Endothelial cell of umbilical vein (primary cell): ENCODE data around the gene BRF1. TPM values are rescaled to one million over a fixed set of nuclear protein-coding genes. Genes with fewer than 3 reads are reported as not detected.

ENCODE experiments used
- BruUV-seq: library from RNA; stranded (reverse); fragments of 400-500 nt; replicated peaks from 2 replicates; lab custom pipeline; 2021; lab: Mats Ljungman, UMichigan
- CTCF ChIA-PET: fragments of 300-600, 350-600 bp; sonication (Branson Sonifier 250); formaldehyde crosslinking; loops from one replicate; lab custom pipeline; 2021; ENCODE audit warnings: antibody characterized with exemption, inconsistent platforms; lab: Charles Lee
- POLR2A ChIA-PET: fragments of 300-600, 350-600 bp; sonication (Branson Sonifier 250); formaldehyde crosslinking; loops from one replicate; lab custom pipeline; 2021; ENCODE audit warnings: antibody characterized with exemption, inconsistent platforms; lab: Charles Lee
- DNase-seq: peaks from one replicate; pipeline ENCODE4 v3.0.0-alpha.2; 2011; ENCODE audit warnings: low read depth, low spot score
- FAIRE-seq: peaks from 2 replicates; lab custom pipeline; 2011; peaks lifted over from hg19 to GRCh38; lab: Jason Lieb, UNC
- H2AFZ ChIP-seq: 2 replicates; pipeline ENCODE4 v1.6.0; 2012; ENCODE audit warnings: low read depth, low read length, control low read depth, inconsistent platforms
- H3K27ac ChIP-seq: 2 replicates; pipeline ENCODE4 v1.5.1; 2011; ENCODE audit warnings: low read depth, mild to moderate bottlenecking, control low read depth, low read length, moderate library complexity; ENCODE audit not compliant: insufficient read depth
- H3K27me3 ChIP-seq, 2 experiments: 2 replicates each; pipeline versions ENCODE4 v1.6.0 to v1.6.1; 2011; ENCODE audit warnings: low read length in 2 of 2, mixed read lengths in 1 of 2; ENCODE audit not compliant: control insufficient read depth in 2 of 2, insufficient read depth in 2 of 2
- H3K36me3 ChIP-seq, 2 experiments: 2 replicates in 1 of 2; 3 replicates in 1 of 2; pipeline ENCODE4 v1.5.1; 2011; ENCODE audit warnings: low read length in 2 of 2, mild to moderate bottlenecking in 1 of 2, moderate library complexity in 1 of 2; ENCODE audit not compliant: control insufficient read depth in 2 of 2, insufficient read depth in 2 of 2; ENCODE audit errors: extremely low read depth in 1 of 2
- H3K4me1 ChIP-seq: 3 replicates; pipeline ENCODE4 v1.5.1; 2011; ENCODE audit warnings: mild to moderate bottlenecking, low read length; ENCODE audit not compliant: control insufficient read depth, insufficient read depth; ENCODE audit errors: extremely low read depth
- H3K4me2 ChIP-seq: 2 replicates; pipeline ENCODE4 v1.6.1; 2011; ENCODE audit warnings: low read length, control low read depth, mixed read lengths; ENCODE audit not compliant: insufficient read depth
- H3K4me3 ChIP-seq, 3 experiments: fragments of 200-600 bp in 1 of 3; sonication (generic), shearing (Covaris generic) in 1 of 3; replicated peaks in 1 of 3; 2 replicates each; pipeline ENCODE4 v1.5.1; 2011 to 2016; ENCODE audit warnings: control low read depth in 3 of 3, low read length in 3 of 3, mild to moderate bottlenecking in 2 of 3, inconsistent platforms in 1 of 3, low read depth in 1 of 3, moderate library complexity in 1 of 3; ENCODE audit not compliant: insufficient read depth in 1 of 3
- H3K79me2 ChIP-seq: 2 replicates; pipeline ENCODE4 v1.6.0; 2012; ENCODE audit warnings: low read length, inconsistent platforms; ENCODE audit not compliant: control insufficient read depth, insufficient read depth
- H3K9ac ChIP-seq: replicated peaks from 2 replicates; pipeline ENCODE3; 2011; ENCODE audit warnings: low read length, control low read depth; ENCODE audit not compliant: insufficient read depth; ENCODE audit errors: extremely low read depth
- H3K9me1 ChIP-seq: replicated peaks from 3 replicates; pipeline ENCODE4 v1.6.0; 2011; ENCODE audit warnings: mild to moderate bottlenecking, low read length; ENCODE audit not compliant: control insufficient read depth, insufficient read depth; ENCODE audit errors: extremely low read depth
- H3K9me3 ChIP-seq: replicated peaks from 2 replicates; pipeline ENCODE4 v1.5.1; 2012; ENCODE audit warnings: low read length, inconsistent platforms; ENCODE audit not compliant: control insufficient read depth, insufficient read depth
- H4K20me1 ChIP-seq: replicated peaks from 2 replicates; pipeline ENCODE3; 2011; ENCODE audit warnings: mild to moderate bottlenecking, low read length; ENCODE audit not compliant: control insufficient read depth, insufficient read depth; ENCODE audit errors: extremely low read depth
- CTCF ChIP-seq, 2 donors: IDR thresholded peaks; 1 replicate in 1 of 2; 2 replicates in 1 of 2; pipeline ENCODE4 v1.5.1; 2011; ENCODE audit warnings: low read length in 2 of 2, mild to moderate bottlenecking in 2 of 2, moderate library complexity in 2 of 2, control low read depth in 1 of 2, inconsistent platforms in 1 of 2, low read depth in 1 of 2; ENCODE audit not compliant: insufficient read depth in 1 of 2; ENCODE audit errors: extremely low read depth in 1 of 2
- EZH2 ChIP-seq: IDR thresholded peaks from 2 replicates; pipeline ENCODE4 v1.6.1; 2012; ENCODE audit warnings: borderline replicate concordance, low read depth, mild to moderate bottlenecking, moderate library complexity, low read length, inconsistent platforms; ENCODE audit not compliant: severe bottlenecking
- FOS ChIP-seq: IDR thresholded peaks from 2 replicates; pipeline ENCODE4 v1.6.1; 2011; ENCODE audit warnings: mild to moderate bottlenecking, low read length, moderate library complexity, borderline replicate concordance; ENCODE audit not compliant: insufficient read depth
- GATA2 ChIP-seq: IDR thresholded peaks from 2 replicates; pipeline ENCODE4 v1.7.0; 2011; ENCODE audit warnings: low read depth, mild to moderate bottlenecking, moderate library complexity, mixed read lengths, low read length; ENCODE audit not compliant: insufficient read length, insufficient read depth
- JUN ChIP-seq: IDR thresholded peaks from 2 replicates; pipeline ENCODE4 v1.6.1; 2011; ENCODE audit warnings: borderline replicate concordance, low read depth; ENCODE audit not compliant: insufficient read length, insufficient read depth
- MAX ChIP-seq: IDR thresholded peaks from 2 replicates; pipeline ENCODE4 v1.6.1; 2011; ENCODE audit not compliant: insufficient read depth, insufficient read length
- MYC ChIP-seq: IDR thresholded peaks from one replicate; pipeline ENCODE4 v1.6.1; 2011; ENCODE audit warnings: mild to moderate bottlenecking, low read depth, low read length
- POLR2A ChIP-seq: IDR thresholded peaks from 2 replicates; pipeline ENCODE4 v1.6.1; 2012; ENCODE audit warnings: low read depth, mild to moderate bottlenecking, control low read depth, low read length
- POLR2AphosphoS5 ChIP-seq: IDR thresholded peaks from 2 replicates; pipeline ENCODE4 v1.6.1; 2012; ENCODE audit warnings: low read depth, mild to moderate bottlenecking, control low read depth, low read length, moderate library complexity; ENCODE audit not compliant: insufficient read depth
- dilution Hi-C: fragments of 300-500 bp; cut with MboI; formaldehyde crosslinking; loops from one replicate; pipeline ENCODE4 v1.15.0; 2019; ENCODE audit warnings: low sequenced_read_pairs; ENCODE audit not compliant: extremely low pct_ligation_motif_present
- intact Hi-C: fragments of 100-400 bp; cut with micrococcal nuclease; formaldehyde crosslinking; loops from one replicate; pipeline ENCODE4 v1.10.0; 2022
- polyA plus RNA-seq, 4 experiments: library from polyadenylated mRNA; depleted of rRNA in 3 of 4; stranded (reverse) in 3 of 4; unstranded in 1 of 4; fragments of >200 nt; gene quantifications; 2 replicates each; pipeline versions ENCODE4 v1.2.1 to v1.2.3, GENCODE V29; 2011 to 2012; ENCODE audit warnings: missing spikeins in 1 of 4
- total RNA-seq: library from RNA; stranded (reverse); gene quantifications from 2 replicates; pipeline ENCODE4 v1.2.3, GENCODE V29; 2021

BRF1 gene
- total and polyA plus RNA-seq, 2 donors (not counting 3 experiments of a cell fraction or from before 2014, with no cell fraction given): 19.0 to 47.2 TPM

- no peak for FAIRE-seq
- Histone ChIP-seq H4K20me1 (no peaks in the 10 kb centered on the region), H3K4me1 (no peaks in the 10 kb centered on the region), H3K9me1 (no peaks in the 10 kb centered on the region), H3K27me3 (no peaks in the 10 kb centered on the region), H3K27ac (no peak overlapping the region), H3K79me2 (peaks cover 2% of the 10 kb centered on the region), H3K4me2 (no peak overlapping the region), H3K9me3 (no peaks in the 10 kb centered on the region), H3K4me3 (no peak overlapping the region), H3K36me3 (peaks cover 0 to 6% of the 10 kb centered on the region in 2 experiments), H2AFZ (no peak overlapping the region), H3K9ac (no peak overlapping the region)
- ChIA-PET CTCF (no interaction called here), POLR2A (no interaction called here)
- BruUV-seq: no TSS peak
- intact Hi-C loops: no loop called here
- no peak for TF ChIP-seq MYC
- TF ChIP-seq FOS: no peak
- TF ChIP-seq POLR2A: no peak
- no peak for TF ChIP-seq EZH2
- no peak for TF ChIP-seq CTCF (IDR thresholded peaks at IDR 0.05; ENCODE audit: extremely low read depth in 1 of 2, insufficient read depth in 1 of 2, low read depth in 1 of 2, low read length in 2 of 2)
- no peak for TF ChIP-seq MAX
- TF ChIP-seq JUN: no peak
- no peak for TF ChIP-seq POLR2AphosphoS5
- no peak for TF ChIP-seq GATA2
- no peak for DNase-seq
- dilution Hi-C loops: no loop called here
Measured at GRCh38 chr14:105229099-105229655, 71.6 kb downstream of the BRF1 start.
